H1 (cell line): ENCODE measurements around the gene SUSD1. TPM values are rescaled to one million over a fixed set of nuclear protein-coding genes. Genes with fewer than 3 reads are reported as not detected.

Experiments
- CTCF ChIA-PET: fragments of 300-600 bp; sonication (Branson Sonifier 250); formaldehyde crosslinking; loops from one replicate; lab custom pipeline; 2021; ENCODE audit not compliant: partially characterized antibody; lab: Charles Lee
- POLR2A ChIA-PET: fragments of 300-600 bp; sonication (Branson Sonifier 250); formaldehyde crosslinking; loops from one replicate; lab custom pipeline; 2021; ENCODE audit warnings: inconsistent platforms; ENCODE audit not compliant: partially characterized antibody; lab: Charles Lee
- DNase-seq, 2 experiments: peaks; one replicate each; pipeline versions ENCODE4 v3.0.0 to v3.0.0-alpha.2; 2010 to 2022; ENCODE audit warnings: low spot score in 2 of 2, low read depth in 1 of 2, mixed read lengths in 1 of 2
- FAIRE-seq: peaks from 2 replicates; lab custom pipeline; 2011; peaks lifted over from hg19 to GRCh38; lab: Jason Lieb, UNC
- H2AFZ ChIP-seq: 2 replicates; pipeline ENCODE4 v1.8.1; 2012; ENCODE audit warnings: low read length, inconsistent platforms
- H2AK5ac ChIP-seq: 2 replicates; pipeline ENCODE4 v1.6.1; 2013; ENCODE audit warnings: low read depth, low read length
- H2BK120ac ChIP-seq: replicated peaks from 2 replicates; pipeline ENCODE3; 2013; ENCODE audit warnings: low read depth, low read length, inconsistent platforms
- H2BK12ac ChIP-seq: 2 replicates; pipeline ENCODE4 v1.6.1; 2013; ENCODE audit warnings: low read depth, low read length
- H2BK15ac ChIP-seq: 2 replicates; pipeline ENCODE4 v1.6.1; 2013; ENCODE audit warnings: low read length
- H2BK20ac ChIP-seq: 2 replicates; pipeline ENCODE4 v1.6.1; 2013; ENCODE audit warnings: low read length
- H2BK5ac ChIP-seq: 2 replicates; pipeline ENCODE4 v1.6.1; 2013; ENCODE audit warnings: low read depth, low read length
- H3K14ac ChIP-seq: 2 replicates; pipeline ENCODE4 v1.6.1; 2013; ENCODE audit warnings: inconsistent platforms; ENCODE audit not compliant: insufficient read length
- H3K18ac ChIP-seq: 2 replicates; pipeline ENCODE4 v1.6.1; 2013; ENCODE audit warnings: low read length; ENCODE audit errors: extremely low read depth
- H3K23ac ChIP-seq: 2 replicates; pipeline ENCODE4 v1.6.1; 2013; ENCODE audit warnings: inconsistent platforms; ENCODE audit not compliant: insufficient read length
- H3K23me2 ChIP-seq: 2 replicates; pipeline ENCODE4 v1.6.1; 2013; ENCODE audit warnings: low read depth, low read length
- H3K27ac ChIP-seq: 2 replicates; pipeline ENCODE4 v1.6.1; 2011; ENCODE audit warnings: low read depth, low read length, inconsistent platforms
- H3K27me3 ChIP-seq, 4 experiments: replicated peaks in 1 of 4; 1 replicate in 1 of 4; 2 replicates in 3 of 4; pipeline versions ENCODE4 v1.6.1 to v1.8.1; 2011 to 2013; ENCODE audit warnings: low read length in 3 of 4, mild to moderate bottlenecking in 3 of 4, inconsistent platforms in 2 of 4, mixed read lengths in 2 of 4, moderate library complexity in 1 of 4; ENCODE audit not compliant: control insufficient read depth in 3 of 4, insufficient read depth in 3 of 4; ENCODE audit errors: extremely low read depth in 1 of 4
- H3K36me3 ChIP-seq, 4 experiments: 2 replicates each; pipeline versions ENCODE4 v1.6.1 to v1.8.1; 2011 to 2013; ENCODE audit warnings: mild to moderate bottlenecking in 4 of 4, low read length in 3 of 4, moderate library complexity in 2 of 4, control low read depth in 1 of 4, inconsistent platforms in 1 of 4; ENCODE audit not compliant: insufficient read depth in 4 of 4, control insufficient read depth in 2 of 4
- H3K4ac ChIP-seq: replicated peaks from 2 replicates; pipeline ENCODE3; 2013; ENCODE audit warnings: low read length, low read depth, mixed read lengths, inconsistent platforms; ENCODE audit not compliant: insufficient read length
- H3K4me1 ChIP-seq, 4 experiments: replicated peaks in 1 of 4; 1 replicate in 1 of 4; 2 replicates in 3 of 4; pipeline versions ENCODE4 v1.6.1 to v1.8.1; 2011 to 2013; ENCODE audit warnings: low read length in 3 of 4, inconsistent platforms in 2 of 4, mixed read lengths in 1 of 4; ENCODE audit not compliant: insufficient read depth in 4 of 4, control insufficient read depth in 3 of 4
- H3K4me2 ChIP-seq, 2 experiments: 2 replicates each; pipeline versions ENCODE4 v1.6.1 to v1.8.1; 2011 to 2013; ENCODE audit warnings: low read depth in 2 of 2, low read length in 2 of 2, control low read depth in 1 of 2, inconsistent platforms in 1 of 2, mild to moderate bottlenecking in 1 of 2; ENCODE audit not compliant: insufficient read depth in 1 of 2
- H3K4me3 ChIP-seq, 4 experiments: fragments of 200-600, 300-600 bp in 1 of 4; sonication (generic), shearing (Covaris generic), sonication (Bioruptor Twin) in 1 of 4; 2 replicates each; pipeline versions ENCODE4 v1.5.1 to v1.8.1; 2011 to 2016; ENCODE audit warnings: low read length in 4 of 4, low read depth in 3 of 4, control low read depth in 2 of 4, inconsistent platforms in 2 of 4, mild to moderate bottlenecking in 2 of 4, mixed read lengths in 1 of 4, moderate library complexity in 1 of 4; ENCODE audit not compliant: insufficient read depth in 2 of 4; ENCODE audit errors: extremely low read depth in 1 of 4
- H3K56ac ChIP-seq: replicated peaks from 2 replicates; pipeline ENCODE3; 2013; ENCODE audit warnings: low read depth, mild to moderate bottlenecking, mixed read lengths, low read length, inconsistent platforms; ENCODE audit not compliant: insufficient read length
- H3K79me1 ChIP-seq: 2 replicates; pipeline ENCODE4 v1.6.1; 2013; ENCODE audit warnings: low read depth, low read length, control low read depth
- H3K79me2 ChIP-seq, 2 experiments: 2 replicates each; pipeline versions ENCODE4 v1.6.1 to v1.8.1; 2012 to 2013; ENCODE audit warnings: low read length in 2 of 2, mild to moderate bottlenecking in 2 of 2, inconsistent platforms in 1 of 2; ENCODE audit not compliant: insufficient read depth in 2 of 2, control insufficient read depth in 1 of 2
- H3K9ac ChIP-seq, 4 experiments: replicated peaks in 1 of 4; 1 replicate in 1 of 4; 2 replicates in 3 of 4; pipeline versions ENCODE4 v1.6.1 to v1.8.1; 2011 to 2013; ENCODE audit warnings: low read depth in 3 of 4, low read length in 3 of 4, control low read depth in 2 of 4, mild to moderate bottlenecking in 2 of 4, moderate library complexity in 2 of 4, inconsistent platforms in 1 of 4; ENCODE audit errors: extremely low read depth in 1 of 4
- H3K9me3 ChIP-seq, 2 experiments: 2 replicates each; pipeline versions ENCODE4 v1.6.1 to v1.8.1; 2012 to 2013; ENCODE audit warnings: mild to moderate bottlenecking in 2 of 2, moderate library complexity in 2 of 2, control low read depth in 1 of 2, inconsistent platforms in 1 of 2, low read depth in 1 of 2, low read length in 1 of 2, mixed read lengths in 1 of 2; ENCODE audit not compliant: insufficient read depth in 2 of 2
- H4K20me1 ChIP-seq, 2 experiments: replicated peaks in 1 of 2; 2 replicates each; pipeline versions ENCODE3 to v1.8.1; 2011 to 2013; ENCODE audit warnings: inconsistent platforms in 2 of 2, low read length in 2 of 2, mild to moderate bottlenecking in 1 of 2; ENCODE audit not compliant: insufficient read depth in 2 of 2, control insufficient read depth in 1 of 2
- H4K5ac ChIP-seq: 2 replicates; pipeline ENCODE4 v1.6.1; 2013; ENCODE audit warnings: low read length, low read depth, mixed read lengths, inconsistent platforms; ENCODE audit not compliant: insufficient read length
- H4K8ac ChIP-seq: 2 replicates; pipeline ENCODE4 v1.8.0; 2013; ENCODE audit warnings: mild to moderate bottlenecking, moderate library complexity, low read length, inconsistent platforms; ENCODE audit not compliant: insufficient read depth; ENCODE audit errors: extremely low read depth
- H4K91ac ChIP-seq: replicated peaks from 2 replicates; pipeline ENCODE3; 2013; ENCODE audit warnings: low read length, mixed read lengths, inconsistent platforms; ENCODE audit not compliant: insufficient read length
- ASH2L ChIP-seq: fragments of 200-600, 300-600 bp; sonication (generic); IDR thresholded peaks from one replicate; pipeline ENCODE4 v1.7.1; 2017; ENCODE audit warnings: low read length
- CHD1 ChIP-seq: IDR thresholded peaks from 2 replicates; pipeline ENCODE4 v1.6.1; 2012; ENCODE audit warnings: low read depth, low read length, improper control_type of control experiment
- GABPA ChIP-seq: IDR thresholded peaks from 2 replicates; pipeline ENCODE4 v1.6.1; 2011; ENCODE audit warnings: mild to moderate bottlenecking, low read length, moderate library complexity, borderline replicate concordance; ENCODE audit not compliant: insufficient read depth
- KDM4A ChIP-seq: IDR thresholded peaks from one replicate; pipeline ENCODE4 v1.7.1; 2012; ENCODE audit warnings: low read depth, mild to moderate bottlenecking, moderate library complexity, low read length, inconsistent platforms; ENCODE audit not compliant: severe bottlenecking
- POU5F1 ChIP-seq: IDR thresholded peaks from 2 replicates; pipeline ENCODE4 v1.6.1; 2011; ENCODE audit warnings: low read depth, mild to moderate bottlenecking, low read length, moderate library complexity
- SUZ12 ChIP-seq: fragments of 200-600 bp; sonication (generic); IDR thresholded peaks from 2 replicates; pipeline ENCODE4 v1.6.1; 2012; ENCODE audit warnings: mild to moderate bottlenecking, inconsistent platforms, low read length, moderate library complexity, mixed read lengths
- WGBS, 2 experiments: shearing (Covaris generic) in 1 of 2; methylation state at CpG; one replicate each; pipeline versions ENCODE4 v1.1.6 to v1.1.7; 2013 to 2015; ENCODE audit warnings: low lambda C conversion rate in 2 of 2, mixed read lengths in 2 of 2, inconsistent platforms in 1 of 2, low coverage in 1 of 2, missing lambda C conversion rate in 1 of 2; ENCODE audit not compliant: insufficient replicate concordance in 2 of 2, insufficient coverage in 1 of 2, insufficient read length in 1 of 2; ENCODE audit errors: extremely low coverage in 1 of 2, missing lambda C conversion rate in 1 of 2; 5-methylcytosine and 5-hydroxymethylcytosine counted together
- long read RNA-seq, 2 experiments: library from RNA in 1 of 2; library from capped mRNA in 1 of 2; stranded (forward); transcript quantifications; one replicate each; pipeline ENCODE4 v2.0.0, GENCODE V29; 2021; ENCODE audit warnings: inconsistent platforms in 1 of 2
- polyA minus RNA-seq, 3 experiments: library from RNA; depleted of rRNA, polyadenylated mRNA; stranded (reverse); fragments of >200 nt; gene quantifications; 1 replicate in 2 of 3; 2 replicates in 1 of 3; pipeline ENCODE4 v1.2.3, GENCODE V29; 2011
- polyA plus RNA-seq, 7 experiments: library from polyadenylated mRNA; depleted of rRNA in 3 of 7; stranded (reverse) in 5 of 7; unstranded in 2 of 7; fragments of >200 nt in 5 of 7; fragments of 200-250 nt in 2 of 7; gene quantifications; 1 replicate in 5 of 7; 2 replicates in 1 of 7; 4 replicates in 1 of 7; pipeline versions ENCODE4 v1.2.1 to v1.2.3, GENCODE V29; 2011 to 2013; ENCODE audit warnings: missing spikeins in 2 of 7, mixed read lengths in 2 of 7
- total RNA-seq: library from RNA; stranded (reverse); fragmentation: NEBNext Ultra II Directional; extraction: Animal tissue kit (Norgen Biotek cat#: 25700); gene quantifications from 2 replicates; pipeline ENCODE4 v1.2.1, GENCODE V29; 2021

SUSD1 gene
- total RNA-seq (6.9 and 7.2 TPM in 2 replicates), polyA plus RNA-seq (2011; rRNA removed) (2.8 and 3.3 TPM in 2 replicates), polyA minus RNA-seq (2011; rRNA and poly(A)+ RNA removed) (6.6 and 14.3 TPM in 2 replicates)
- polyA plus RNA-seq (2011; cell fraction: cytosol; rRNA removed) = 3.4 TPM
- 4.5 TPM for polyA plus RNA-seq (2011; cell fraction: nucleus; rRNA removed)
- 3.5 to 4.1 TPM (median 3.7 TPM) in 4 replicates for polyA plus RNA-seq (2012, experiment 1 of 2)
- polyA plus RNA-seq (2012, experiment 2 of 2) = 0.94 TPM
- polyA plus RNA-seq (2013, experiment 1 of 2) = 5.8 TPM
- polyA plus RNA-seq (2013, experiment 2 of 2) = 6.1 TPM
- polyA minus RNA-seq (2011; cell fraction: cytosol; rRNA and poly(A)+ RNA removed) = 6.1 TPM
- polyA minus RNA-seq (2011; cell fraction: nucleus; rRNA and poly(A)+ RNA removed) = 10.0 TPM
- long read RNA-seq, experiment 1, partial matches to known transcripts = 2 of 2 reads
- long read RNA-seq, experiment 1, other reads (novel, unspliced or antisense) = 0 of 2 reads
- long read RNA-seq, experiment 2, partial matches to known transcripts = 3 of 4 reads
- long read RNA-seq, experiment 2, other reads (novel, unspliced or antisense) = 1 of 4 reads

DNA sequence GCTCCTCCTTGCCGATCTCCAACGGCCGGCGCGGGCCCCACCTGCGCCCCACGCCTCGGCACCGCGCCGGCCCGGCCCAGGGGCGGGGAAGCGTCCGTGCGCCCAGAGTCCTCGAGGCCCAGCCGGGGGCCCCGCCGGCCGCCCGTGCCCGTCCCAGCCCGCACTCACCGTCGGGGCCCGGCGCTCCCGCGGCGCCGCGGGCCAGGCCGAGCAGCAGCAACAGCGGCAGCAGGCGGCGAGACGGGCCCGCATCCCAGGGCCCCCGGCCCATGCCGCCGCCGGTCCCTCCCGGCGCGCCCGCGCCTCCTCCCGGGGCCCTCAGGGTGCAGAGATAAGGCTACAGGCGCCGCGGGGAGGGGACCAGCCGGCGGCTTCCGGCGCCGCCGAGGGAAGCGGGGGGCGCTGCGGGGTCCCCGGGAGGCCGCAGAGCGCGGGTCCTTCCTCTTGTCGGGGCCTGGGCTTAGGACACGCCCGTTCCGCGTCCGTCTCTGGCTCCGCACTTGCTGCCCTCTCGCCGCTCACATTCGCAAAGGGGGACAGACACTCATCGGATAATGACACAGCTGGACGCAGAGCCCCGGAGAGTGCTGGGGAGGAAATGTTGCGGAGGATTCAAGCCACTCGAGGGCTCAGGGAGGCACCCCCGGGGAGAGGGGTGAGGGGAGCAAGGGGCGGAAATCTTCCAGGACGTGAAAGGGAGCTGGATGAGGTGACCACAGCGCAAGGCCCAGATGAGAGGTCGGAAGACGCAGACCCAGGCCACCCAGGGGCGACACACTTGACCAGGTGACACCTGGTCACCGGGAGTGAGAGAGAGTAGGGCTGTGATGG, at the start of gene SUSD1:
SUSD1 (minus strand) TSS at position 333 of the 831 bp plus-strand sequence; CDS start at position 271, 62 bp downstream.
- H3K4me1 ChIP-seq = peaks cover 0 to 15% (median 3%) of the 10 kb centered on the region in 4 experiments; a peak in 5 of 7 replicates
- H4K5ac ChIP-seq = no peak within 1 kb of the TSS
- no peak within 1 kb of the TSS for H2AK5ac ChIP-seq
- DNase-seq = peak in 1 of 2 experiments; percentile 70
- H2BK12ac ChIP-seq = peak within 1 kb of the TSS; percentile 50; the same call in 1 of the 2 replicates
- H4K20me1 ChIP-seq = no peaks in the 10 kb centered on the region
- FAIRE-seq = no peak
- ChIA-PET CTCF (interaction anchor here (0.6 to 3.7 kb wide), 8 partner anchors 13 to 159 kb away, joined by 3 to 14 read pairs (median 4); partner anchors contain the start of gene PTBP3), POLR2A (interaction anchor here (0.9 to 2.5 kb wide), 6 partner anchors 9 to 191 kb away, joined by 3 to 13 read pairs (median 3); no protein-coding TSS in a partner anchor)
- peak within 1 kb of the TSS; percentile 57 for H4K8ac ChIP-seq
- peak within 1 kb of the TSS; percentile 27; the same call in 1 of the 2 replicates for H2BK5ac ChIP-seq
- H2BK120ac ChIP-seq = no peak within 1 kb of the TSS
- H3K4ac ChIP-seq = peak within 1 kb of the TSS; percentile 32
- H3K27ac ChIP-seq = no peak within 1 kb of the TSS
- H3K4me3 ChIP-seq = peak within 1 kb of the TSS; percentile 56 to 74 (median 72)
- no peak within 1 kb of the TSS for H3K23ac ChIP-seq
- H3K9ac ChIP-seq = peak within 1 kb of the TSS in 2 of 4 experiments; percentile 57 to 58; a peak in 4 of 7 replicates
- H3K27me3 ChIP-seq = peaks cover 0 to 35% (median 17%) of the 10 kb centered on the region in 4 experiments; a peak in 5 of 7 replicates
- 0 out of 2 replicates have a peak within 1 kb of the TSS, but pooled peaks have one; percentile 32 for H2BK20ac ChIP-seq
- H3K36me3 ChIP-seq = no peaks in the 10 kb centered on the region
- H3K14ac ChIP-seq = no peak within 1 kb of the TSS
- no peaks in the 10 kb centered on the region for H3K9me3 ChIP-seq
- H2BK15ac ChIP-seq = peak within 1 kb of the TSS; percentile 83
- H3K4me2 ChIP-seq = peak within 1 kb of the TSS; percentile 79 to 87
- no peaks in the 10 kb centered on the region for H3K79me1 ChIP-seq
- no peaks in the 10 kb centered on the region for H3K79me2 ChIP-seq
- no peak within 1 kb of the TSS for H3K56ac ChIP-seq
- peak within 1 kb of the TSS; percentile 36 for H4K91ac ChIP-seq
- peak within 1 kb of the TSS; percentile 90 for H2AFZ ChIP-seq
- H3K18ac ChIP-seq = peak within 1 kb of the TSS; percentile 78
- WGBS, 2 experiments = 1% methylated on average over 62 of the region's 88 CpGs; no CpG with 5 or more reads in 1 of the 2 experiments
- H3K23me2 ChIP-seq = peaks cover 10% of the 10 kb centered on the region
- TF ChIP-seq GABPA (no peak), POU5F1 (no peak), KDM4A (peak; percentile 86), CHD1 (no peak), ASH2L (peak; percentile 45), SUZ12 (0 out of 2 replicates have a peak, but pooled peaks have one; percentile 54)
